Activated naive CD4-positive, alpha-beta T cell treated with Interleukin-2 at 50 U/mL for 16 hours (primary cell): ENCODE measurements around the gene TENM3.

Source experiments
- DNase-seq: peaks from one replicate; pipeline ENCODE4 v3.0.0-alpha.2; 2020

The TENM3 gene

DNA sequence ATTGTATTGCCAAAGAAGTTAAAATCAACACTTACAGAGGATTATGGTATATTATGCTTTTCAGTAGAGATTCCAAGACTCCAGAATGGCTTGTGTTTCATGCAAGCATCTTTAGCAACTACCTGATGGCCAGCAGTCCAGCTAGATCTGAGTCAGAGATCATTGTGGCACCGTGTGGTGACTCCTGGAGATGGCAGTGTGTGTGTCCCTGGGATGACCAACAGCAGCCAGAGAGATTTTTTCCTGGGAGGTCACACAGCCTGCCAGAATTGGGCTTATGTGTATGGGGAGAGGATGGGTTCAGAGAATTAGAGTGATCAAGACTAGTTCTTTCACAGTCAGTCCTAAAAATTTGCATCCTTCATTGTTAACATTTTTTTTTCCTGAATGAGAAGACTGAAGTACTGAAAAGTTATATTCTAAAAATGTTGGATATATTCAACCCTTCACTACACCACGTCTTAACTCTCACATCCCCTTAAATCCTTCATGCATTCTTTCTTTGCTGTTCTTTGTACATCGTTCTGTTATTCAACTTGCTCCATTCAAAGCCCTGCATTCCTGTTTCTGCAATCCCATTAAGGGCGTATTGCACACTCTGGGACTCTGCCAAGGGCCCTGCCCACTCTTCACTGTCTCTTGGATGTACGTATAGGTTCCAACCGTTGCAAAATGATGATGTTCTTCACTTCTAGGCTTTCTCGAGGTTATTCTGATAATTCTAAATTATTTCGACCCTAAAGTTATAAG, 12.4 kb downstream of the TENM3 start:
- no peak for DNase-seq

DNA sequence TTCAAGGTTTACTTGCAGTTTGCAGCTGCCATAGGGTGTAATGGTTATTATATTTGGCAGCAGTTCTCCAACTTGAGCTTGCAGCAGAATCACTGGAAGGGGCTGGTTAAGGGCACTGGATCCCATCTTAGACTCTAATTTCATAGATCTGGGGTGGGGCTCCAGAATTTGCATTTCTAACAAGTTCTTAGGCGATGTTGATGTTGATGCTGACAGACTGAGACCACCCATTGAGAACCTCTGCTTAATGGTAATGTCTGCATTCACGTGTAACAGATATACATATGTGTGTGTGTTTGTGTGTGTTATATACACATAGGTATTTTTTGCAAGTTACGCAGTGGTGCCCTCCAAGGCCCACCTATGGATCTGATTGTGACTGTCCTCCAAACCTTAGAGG, 13.8 kb downstream of the TENM3 start:
- DNase-seq, result no peak

DNA sequence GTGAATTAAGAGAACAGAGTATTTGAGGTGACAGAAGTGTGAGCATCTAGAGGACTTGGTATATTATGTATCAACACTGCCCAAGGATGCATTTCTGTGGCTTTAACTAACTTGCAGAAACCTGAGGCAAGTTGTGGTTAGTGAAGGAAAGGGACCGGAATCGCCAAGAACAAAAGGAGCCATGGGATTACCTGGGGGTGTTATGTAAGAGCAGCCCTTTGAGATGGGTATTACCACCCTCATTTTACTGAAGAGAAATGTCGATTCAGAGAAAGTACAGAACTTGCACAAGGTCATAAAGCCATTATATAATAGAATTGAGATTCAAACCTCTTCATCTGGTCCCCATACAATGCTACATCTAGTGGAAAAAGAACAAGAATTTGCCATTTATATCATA, 14.3 kb downstream of the TENM3 start:
- no peak for DNase-seq

DNA sequence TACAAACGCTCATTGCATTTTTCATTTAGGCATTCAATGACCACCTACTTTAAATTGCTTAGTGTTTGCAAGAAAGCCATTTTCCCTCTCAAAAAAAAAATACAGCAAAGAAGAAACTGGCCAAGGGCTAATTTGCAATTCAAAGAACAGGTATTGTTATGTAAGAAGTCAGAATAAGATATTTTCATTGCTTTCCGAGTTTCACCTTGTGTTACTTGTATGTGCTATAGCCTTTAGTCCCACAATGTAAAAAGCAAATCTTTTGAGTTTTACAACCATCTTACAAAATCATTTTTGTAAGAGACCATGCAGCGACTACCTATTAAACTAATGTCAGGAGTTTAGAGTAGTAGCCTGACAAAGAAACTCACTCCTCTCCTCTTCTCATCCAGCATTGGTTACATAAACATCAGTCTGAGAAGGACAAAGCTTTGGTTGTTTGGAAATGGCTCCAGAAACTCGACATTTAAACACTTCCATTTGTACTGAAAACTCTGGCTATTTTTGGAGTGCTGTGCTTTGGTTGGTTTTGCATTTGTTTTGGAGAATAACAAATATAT, 15.3 kb downstream of the TENM3 start:
- no peak for DNase-seq

DNA sequence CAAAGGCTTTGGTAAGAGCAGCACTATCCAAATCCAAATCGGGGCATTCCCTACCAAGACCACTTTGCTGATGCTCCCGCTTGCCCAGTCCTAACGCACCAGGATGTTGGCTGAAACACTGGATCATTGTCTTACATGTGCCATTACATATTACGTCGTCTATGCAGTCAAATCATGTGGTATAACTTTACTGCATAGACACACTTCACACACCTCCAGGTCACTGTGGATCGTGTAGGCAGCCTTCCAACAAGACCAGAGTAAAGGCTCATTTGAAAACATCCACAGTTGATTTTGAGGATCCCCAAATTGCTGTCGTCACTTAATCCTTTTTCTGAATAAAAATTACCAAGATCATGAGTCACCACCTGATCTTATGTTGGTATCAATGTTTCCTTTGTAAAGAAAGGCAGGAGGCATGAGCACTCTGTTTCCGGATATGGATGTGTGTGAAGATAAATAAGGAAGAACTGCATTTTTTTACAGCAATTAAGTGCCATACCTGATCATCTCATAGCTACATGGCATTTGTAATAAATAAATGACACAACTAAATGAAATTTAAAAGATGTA, 18.5 kb downstream of the TENM3 start:
- DNase-seq, result no peak

DNA sequence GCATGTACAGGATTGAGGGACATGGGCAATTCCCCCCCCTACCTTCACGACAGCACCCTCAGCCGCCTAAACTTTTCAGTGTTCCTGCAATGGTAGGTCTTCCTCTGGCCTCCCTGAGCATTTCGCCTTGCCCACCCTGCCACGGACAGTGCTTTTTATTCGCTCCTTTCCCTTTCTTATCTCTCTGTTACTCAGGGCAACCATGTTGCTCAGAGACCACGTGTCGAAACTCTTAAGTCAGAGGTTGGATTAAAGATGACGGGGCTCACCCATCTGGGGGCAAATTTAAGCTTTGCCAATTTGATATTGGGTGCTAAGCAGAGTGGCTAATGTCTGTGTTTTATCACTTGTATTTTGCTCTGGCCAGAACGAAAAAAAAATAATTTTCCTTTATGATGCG, 20.4 kb downstream of the TENM3 start:
- DNase-seq, result no peak

DNA sequence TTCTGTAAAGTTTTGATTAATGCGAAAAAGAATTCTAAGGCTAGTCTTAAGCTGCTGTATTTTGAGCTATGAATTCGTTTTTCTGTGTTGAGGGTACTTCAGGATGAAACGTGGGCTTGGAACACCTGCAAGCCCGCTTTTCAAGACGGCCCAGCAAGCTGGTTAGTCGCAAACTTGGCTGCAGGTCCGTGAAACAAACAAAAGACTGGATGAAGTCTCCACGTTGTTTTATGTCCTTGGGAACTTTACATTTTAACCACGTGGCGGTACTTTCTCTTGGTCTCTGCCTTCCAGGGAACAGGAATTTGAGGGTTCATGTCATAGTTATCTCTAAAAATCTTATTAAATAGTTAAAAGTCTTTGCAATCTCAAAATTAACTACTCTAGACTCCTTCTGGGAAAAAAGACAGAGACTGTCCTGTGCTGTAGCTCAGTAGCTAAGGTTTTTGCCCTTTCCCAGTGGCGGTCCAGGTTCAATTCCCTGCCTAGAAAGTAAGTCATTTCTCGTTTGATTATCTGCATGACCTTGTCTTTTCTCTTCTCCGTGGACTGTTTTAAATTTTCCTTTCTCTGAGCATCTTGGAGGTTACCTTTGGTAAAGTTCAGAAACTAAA, 21.0 kb downstream of the TENM3 start:
- DNase-seq, result no peak

DNA sequence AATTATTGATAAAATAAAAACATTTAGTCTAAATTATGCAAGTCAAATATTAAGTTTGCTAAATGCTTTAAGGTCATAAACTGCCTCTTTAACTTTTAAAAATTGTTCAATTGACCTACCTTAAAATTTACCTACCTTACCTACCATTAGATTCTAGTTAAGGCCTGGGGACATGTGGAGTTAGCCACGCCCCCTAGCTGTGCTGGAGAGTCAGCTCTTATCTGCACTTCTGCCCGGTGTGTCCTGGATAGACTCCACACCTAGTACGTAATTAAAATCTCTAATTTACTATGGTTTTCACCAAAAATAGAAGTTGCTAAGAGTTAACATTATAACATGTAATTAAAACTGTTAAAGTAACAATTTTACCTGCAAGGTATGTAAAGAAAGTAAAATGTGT, 22.7 kb downstream of the TENM3 start:
- DNase-seq, result no peak

DNA sequence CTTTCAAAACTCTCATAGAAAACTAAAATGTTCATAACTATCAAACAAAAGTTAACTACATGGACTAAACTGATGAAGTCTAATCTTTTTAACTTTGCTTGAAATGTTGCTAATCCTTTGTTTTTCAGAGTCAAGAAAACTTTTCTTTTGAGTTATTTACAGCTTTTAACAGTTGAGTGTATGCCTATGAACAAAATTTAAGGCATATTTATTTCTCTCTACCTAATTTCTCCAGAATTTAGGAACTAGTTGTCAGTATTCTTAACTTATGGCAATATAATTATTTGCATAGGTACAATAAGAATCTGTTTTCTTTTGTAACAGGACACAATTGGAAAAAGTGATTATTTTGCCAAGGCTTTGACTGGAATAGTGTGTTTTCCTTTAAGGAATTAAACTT, 23.8 kb downstream of the TENM3 start:
- no peak for DNase-seq

DNA sequence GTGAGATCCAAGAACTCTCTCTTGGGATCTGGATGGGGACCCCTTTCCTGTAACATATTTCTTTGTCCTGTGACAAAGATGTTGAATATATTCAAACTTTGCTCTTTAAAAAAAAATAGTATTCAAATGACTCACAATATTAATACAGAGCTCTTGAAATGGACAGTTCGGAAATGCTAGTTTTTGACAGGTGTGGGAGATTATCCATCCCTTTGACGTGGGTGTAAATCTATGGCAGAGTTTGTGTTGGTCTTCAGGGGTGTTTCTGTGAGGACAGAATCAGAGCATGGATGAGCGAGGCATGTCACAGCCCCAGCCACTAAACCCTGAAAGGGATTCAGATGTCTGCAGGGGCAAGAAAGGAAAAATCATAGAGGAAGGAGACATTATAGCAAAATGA, 25.8 kb downstream of the TENM3 start:
- DNase-seq, result no peak

DNA sequence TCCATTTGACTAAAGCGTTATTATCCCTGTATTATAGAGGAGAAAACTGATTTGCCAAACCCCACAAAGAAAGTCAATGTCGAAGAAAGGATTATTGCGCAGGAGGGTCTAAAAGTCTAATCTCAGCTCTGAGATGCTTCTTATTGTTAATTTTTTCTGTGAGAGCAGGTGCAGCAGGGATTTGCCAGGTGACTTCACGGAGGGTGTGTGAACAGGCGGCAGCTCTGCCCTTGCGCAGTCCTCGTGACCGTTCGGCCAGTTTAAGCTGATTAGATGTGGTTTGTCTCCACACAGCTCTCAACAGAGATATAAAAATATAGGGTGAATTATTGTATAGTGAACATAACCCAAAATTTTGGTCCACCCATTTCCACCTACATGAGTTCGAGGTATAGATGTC, 28.5 kb downstream of the TENM3 start:
- DNase-seq, result no peak

DNA sequence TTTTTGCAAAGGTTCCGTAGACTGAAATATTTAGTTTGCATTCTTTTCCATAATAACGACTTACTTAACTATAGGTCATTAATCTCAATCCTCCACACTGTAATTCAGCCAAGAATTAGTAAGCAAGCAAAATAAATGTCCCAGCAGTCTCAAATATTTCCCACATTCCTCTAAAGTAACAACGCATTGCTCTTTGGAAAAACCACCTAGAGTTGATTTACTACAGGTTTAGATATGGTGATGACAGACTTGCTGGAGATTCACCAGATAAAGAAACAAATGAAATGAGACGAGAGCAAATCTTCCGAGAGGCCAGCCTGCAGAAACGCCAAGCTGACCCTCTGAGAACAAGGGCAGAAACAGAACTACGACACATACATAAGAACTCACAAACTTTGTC, 28.9 kb downstream of the TENM3 start:
- DNase-seq, result no peak

DNA sequence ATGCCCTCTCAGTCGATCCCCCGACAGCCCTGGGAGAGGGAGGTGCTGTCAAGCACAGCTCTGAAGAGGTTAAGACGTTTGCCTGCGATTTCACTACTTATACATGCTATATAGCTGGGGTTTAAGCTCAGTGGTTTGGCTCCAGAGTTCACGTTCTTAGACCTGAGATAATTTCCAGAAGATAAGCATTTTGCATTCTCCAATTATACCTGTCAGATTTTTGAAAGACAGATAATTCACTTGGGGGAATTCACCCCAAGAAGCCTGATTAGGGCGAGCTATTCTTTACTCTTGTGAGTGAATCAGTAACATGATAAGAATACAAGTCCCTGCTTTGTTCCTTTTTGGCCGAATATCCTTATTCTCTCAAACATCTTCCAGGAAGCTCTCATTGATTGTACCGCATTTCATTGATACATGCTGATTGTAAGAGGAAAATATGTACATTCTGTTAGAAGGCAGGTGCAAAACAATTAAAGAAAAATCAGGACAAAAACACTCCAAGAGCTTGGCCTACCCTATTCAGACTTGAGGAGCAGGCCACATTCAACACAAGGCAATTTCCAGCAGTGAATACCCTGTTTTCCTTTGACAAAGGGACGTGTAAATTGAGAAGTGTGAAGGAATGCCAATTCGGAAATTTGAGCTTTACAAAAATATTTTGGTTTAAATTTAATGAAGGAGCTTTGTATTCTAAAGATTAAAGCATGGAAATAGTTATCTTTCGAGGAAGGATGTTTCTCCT, 30.2 kb downstream of the TENM3 start:
- no peak for DNase-seq

DNA sequence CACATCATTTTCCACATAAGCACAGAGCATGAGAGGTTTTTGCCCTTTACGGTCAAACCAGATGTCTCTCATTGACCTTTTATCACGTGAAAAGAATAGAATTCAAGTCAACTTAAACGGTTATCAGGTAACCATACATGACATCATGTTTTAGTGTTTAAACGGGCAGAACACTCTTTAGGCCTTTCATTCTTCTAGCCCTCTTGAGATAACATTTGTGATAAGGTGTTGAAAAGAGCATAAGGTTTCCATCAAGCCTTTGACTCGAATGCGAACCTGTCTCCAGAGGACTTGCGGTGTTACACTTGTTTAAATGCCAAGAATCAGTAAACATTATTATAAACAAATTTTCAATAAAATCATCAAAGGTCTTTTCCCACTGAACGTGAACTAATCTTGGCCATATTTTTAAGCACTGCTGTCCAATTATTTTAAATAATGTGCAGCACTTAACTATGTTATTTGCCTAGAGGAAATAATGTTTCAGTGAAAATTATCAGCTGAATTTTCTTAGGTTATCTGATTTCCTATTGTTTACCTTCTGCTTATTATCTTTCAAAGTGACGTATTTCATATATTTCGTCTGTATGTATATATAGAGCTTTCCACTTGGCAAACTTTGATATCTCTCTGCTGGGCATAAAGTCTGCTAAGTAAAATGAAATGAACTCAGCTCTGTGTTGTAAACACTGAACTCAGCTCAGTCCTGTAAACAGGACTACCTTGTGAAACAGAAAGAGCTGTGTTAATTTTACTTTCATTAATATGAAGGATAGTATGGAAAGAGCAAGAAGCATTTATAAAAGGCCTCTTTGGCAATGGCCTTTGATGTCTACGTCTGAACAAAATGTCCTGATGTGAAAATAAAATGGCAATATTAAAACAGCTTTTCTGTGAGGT, 33.3 kb downstream of the TENM3 start:
- no peak for DNase-seq

DNA sequence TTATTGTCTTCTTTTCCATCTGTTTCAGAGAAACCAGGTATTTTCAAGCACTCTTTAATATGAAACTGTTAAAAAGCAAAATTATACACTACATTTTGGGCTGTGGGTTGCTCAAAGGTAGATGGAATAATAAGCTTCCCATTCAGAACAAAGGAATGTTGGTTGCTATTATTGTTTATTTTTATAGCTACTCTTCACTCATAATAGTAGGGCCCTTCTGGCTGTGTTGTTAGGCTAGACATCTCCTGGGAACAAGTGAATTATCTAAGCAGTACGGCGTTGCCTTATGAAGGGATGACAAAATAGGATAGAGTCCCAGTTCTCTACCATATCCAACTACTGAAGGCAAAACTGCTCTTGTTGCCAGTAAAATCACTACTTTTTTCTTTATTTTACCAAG, 34.2 kb downstream of the TENM3 start:
- no peak for DNase-seq

DNA sequence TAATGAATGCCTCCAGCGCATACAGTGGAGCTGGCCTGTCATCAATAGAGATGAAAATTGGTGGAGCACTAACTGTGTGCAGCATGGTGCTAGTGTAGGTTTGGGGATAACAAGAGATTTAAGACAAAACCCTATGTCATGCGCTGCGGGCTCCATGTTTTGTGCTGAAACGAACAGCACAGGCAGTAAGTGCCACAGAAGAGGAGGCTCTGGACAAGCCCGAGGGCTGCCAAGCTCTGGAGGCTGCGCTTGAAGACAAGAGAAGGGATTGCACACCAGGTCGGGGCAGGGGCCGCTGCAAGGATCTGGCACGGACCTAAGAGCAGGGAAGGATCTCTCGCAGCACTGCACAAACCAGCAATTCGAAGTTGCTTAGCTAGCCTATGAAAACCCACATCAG, 35.5 kb downstream of the TENM3 start:
- no peak for DNase-seq

DNA sequence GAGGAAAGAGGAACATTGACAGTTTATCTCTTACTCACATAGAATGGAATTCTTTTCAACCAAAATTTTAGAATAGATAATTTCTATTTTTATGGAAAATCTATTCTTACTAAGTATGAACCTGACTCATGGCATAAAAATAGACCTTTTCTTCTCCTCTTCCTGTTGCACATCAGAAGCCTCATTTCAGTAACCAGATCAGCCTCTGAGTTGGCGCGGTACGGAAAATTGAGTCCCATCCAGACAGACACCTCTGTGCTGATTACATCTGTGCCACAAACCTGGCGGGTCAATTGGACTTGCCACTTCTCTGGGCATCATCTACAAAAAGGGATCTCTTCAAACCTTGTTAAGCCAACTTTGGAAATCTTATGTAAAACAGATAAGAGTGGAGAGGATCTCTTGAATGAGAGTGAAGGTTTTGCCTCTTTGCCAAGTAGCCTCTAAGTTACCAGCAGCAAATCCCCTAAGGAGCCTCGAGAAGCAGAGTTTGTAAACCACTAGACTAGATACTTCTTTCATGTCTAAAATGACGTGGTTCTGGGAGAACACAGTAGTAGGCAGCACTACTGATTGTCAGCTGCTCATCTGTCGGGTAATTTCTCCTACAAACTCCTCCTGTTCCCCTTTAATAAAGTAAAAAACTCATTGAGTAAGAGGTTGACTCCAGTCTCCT, 37.4 kb downstream of the TENM3 start:
- DNase-seq, result no peak

DNA sequence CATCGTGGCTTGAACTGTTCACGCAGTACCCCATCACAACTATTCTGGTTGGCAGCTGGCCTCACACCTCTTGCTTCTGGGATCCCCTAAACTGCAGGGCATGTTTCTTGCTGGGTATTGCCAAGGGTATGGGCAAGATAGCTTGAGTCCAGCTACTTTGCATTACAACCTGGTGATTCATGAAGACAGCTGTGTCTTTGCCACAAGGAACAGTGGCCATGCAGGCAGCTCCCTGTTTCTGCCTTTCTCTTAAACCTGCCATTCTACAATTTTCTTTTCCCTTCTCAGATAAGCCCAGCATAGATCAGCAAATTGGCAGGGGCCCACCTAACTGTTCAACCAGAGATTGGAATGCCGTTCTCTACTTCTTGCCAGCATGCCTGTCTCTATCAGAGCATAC, 42.8 kb downstream of the TENM3 start:
- DNase-seq, result no peak

DNA sequence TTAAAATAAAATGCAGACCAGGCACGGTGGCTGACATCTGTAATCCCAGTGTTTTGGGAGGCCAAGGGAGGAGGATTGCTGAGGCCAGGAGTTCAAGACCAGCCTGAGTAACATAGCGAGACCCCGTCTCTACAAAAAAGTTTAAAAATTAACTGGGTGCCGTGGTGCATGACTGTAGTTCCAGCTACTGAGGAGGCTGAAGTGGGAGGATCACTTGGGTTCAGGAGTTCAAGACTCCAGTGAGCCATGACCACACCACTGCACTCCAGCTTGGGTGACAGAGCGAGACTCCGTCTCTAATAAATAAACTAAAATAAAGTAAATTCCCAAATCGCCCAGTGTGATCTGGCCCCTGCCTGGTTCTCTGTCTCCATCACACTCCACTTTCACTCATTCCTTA, 43.7 kb downstream of the TENM3 start:
- no peak for DNase-seq

DNA sequence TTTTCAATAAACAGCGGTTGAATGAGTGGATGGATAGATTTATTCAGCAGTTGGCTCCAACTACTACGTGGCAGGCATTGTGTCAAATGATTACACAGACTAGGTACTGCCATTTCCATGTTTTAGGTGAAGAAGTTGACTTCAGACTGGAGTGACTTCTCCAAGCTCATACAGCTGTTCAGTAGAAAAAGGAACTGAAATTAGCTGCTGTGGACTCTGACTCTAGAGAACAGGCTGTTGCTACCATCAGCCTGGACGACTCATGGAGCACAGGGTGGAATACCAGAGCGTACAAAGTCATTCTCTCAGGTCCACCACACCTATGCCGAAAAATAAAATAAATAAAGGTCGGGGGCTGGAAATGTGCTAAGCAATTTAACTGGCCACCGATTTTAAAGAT, 45.3 kb downstream of the TENM3 start:
- DNase-seq, result no peak

DNA sequence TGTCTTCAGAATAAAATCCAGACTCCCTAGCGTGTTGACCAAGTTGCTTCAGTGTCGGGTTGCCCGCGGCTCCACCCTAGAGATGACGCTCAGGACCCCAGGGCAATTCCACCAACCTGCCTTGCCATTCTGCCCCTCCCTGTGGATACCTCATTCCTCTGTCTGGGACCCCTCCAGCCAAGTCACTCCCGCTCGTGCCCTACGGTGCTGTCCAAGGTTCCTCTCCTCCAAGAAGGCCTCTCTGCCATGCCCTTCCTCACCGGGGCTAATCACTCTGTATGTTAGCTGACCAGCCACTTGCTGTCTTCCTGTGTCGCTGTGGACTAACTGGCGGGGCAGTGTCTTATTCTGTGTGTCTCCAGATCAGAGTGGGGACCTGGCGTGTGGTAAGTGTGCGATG, 46.6 kb downstream of the TENM3 start:
- no peak for DNase-seq

DNA sequence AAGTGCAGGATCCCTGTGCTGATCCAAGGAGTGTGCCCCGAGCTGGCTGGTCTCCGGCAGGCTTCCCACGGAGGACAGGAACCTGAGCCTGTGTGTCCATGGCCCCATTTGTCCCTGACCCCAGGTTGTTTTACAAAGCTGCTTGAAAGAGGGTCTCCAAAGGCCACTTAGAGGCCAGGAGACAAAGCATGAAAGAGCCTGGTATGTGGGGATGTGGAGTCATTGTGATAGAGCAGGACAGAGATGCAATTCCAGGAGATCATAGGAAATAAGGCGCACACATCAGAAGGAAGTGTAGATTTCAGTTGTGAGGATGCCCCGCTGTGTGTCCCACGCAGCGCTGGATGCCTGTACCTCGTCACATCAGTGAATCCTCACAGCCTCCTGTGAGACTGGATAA, 48.0 kb downstream of the TENM3 start:
- DNase-seq, result no peak
